ENCODE measurements around the gene TSHZ2. TPM values are rescaled to one million over a fixed set of nuclear protein-coding genes. Genes with fewer than 3 reads are reported as not detected.

Gene TSHZ2
- total RNA-seq, 1 experiment from 2014 or later = 0.07 TPM

DNA sequence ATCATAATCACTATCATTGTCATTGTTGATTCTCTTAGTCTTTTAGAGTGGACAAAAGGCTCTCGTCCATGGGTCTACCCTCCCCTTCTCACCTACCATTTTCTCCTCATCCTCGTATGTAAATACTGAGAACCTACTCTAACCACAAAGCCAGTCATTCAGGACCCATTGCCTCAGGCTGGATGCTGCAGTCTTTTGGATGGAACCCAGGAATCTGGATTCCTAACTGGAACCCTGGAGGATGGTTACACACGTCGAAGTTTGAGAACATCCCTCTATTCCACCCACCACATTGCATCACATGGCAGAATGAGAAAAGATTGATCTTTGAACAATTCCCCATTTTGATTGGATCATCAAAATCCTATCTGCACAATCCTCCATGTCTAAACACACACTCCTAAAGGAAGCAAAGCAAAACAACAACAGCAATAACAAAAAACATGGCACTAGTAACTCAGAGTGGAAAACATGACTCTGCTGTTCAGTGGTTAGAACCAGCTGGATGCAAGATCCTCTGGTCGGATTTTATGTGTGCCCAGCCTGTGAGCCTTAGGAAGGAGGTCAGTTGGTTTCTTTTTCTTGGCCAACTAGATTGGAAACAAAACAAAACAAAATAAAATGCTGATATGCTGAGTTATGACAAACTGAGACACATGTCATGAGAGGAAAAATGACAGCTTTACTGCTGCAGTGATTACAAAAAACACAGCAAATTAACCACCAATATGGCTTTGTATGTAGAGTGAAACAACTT lies 38.0 kb downstream of the TSHZ2 start:
- H2BK12ac ChIP-seq (ENCODE audit: insufficient read length, low read depth, low read length) = no peak overlapping the region
- no peaks in the 10 kb centered on the region for H4K20me1 ChIP-seq (ENCODE audit: control insufficient read depth, insufficient read depth, insufficient read length)
- H3K4me1 ChIP-seq (ENCODE audit: insufficient read depth, low read length) = no peaks in the 10 kb centered on the region
- DNase-seq = no peak
- no peaks in the 10 kb centered on the region for H3K79me2 ChIP-seq (ENCODE audit: insufficient read depth, low read length)
- no peak overlapping the region for H3K23ac ChIP-seq (ENCODE audit: insufficient read length, low read depth, low read length)
- H3K23me2 ChIP-seq (ENCODE audit: insufficient read length, low read depth, low read length, poor library complexity, severe bottlenecking) = no peaks in the 10 kb centered on the region
- H3K56ac ChIP-seq (ENCODE audit: insufficient read length, low read depth, low read length) = no peak overlapping the region
- peaks cover 0 to 4% of the 10 kb centered on the region in 2 experiments; a peak in 2 of 4 replicates for H3K4me1 Mint-ChIP-seq
- no peak overlapping the region for H3K9ac ChIP-seq (ENCODE audit: extremely low read depth, insufficient read length, low read length)
- no peak overlapping the region for H2BK15ac ChIP-seq (ENCODE audit: low read depth, low read length)
- H3T11ph ChIP-seq (ENCODE audit: low read length) = no peak overlapping the region
- peaks cover 6 to 7% of the 10 kb centered on the region in 2 experiments; a peak in 2 of 5 replicates for H3K9me3 Mint-ChIP-seq
- peaks cover 2% of the 10 kb centered on the region for H3K27me3 Mint-ChIP-seq (ENCODE audit: low read depth)
- H3K14ac ChIP-seq (ENCODE audit: insufficient read depth, low read length) = no peak overlapping the region
- no peaks in the 10 kb centered on the region for H3K27me3 ChIP-seq (ENCODE audit: insufficient read depth, low read length)
- no peak for TF ChIP-seq CTCF (conservative IDR thresholded peaks at IDR 0.05)
- H3K18ac ChIP-seq (ENCODE audit: insufficient read length, low read depth, low read length) = no peak overlapping the region
- H3K27ac ChIP-seq (ENCODE audit: insufficient read length, low read depth, low read length) = no peak overlapping the region
- H3K79me1 ChIP-seq (ENCODE audit: insufficient read depth, low read depth, low read length, poor library complexity, severe bottlenecking) = no peaks in the 10 kb centered on the region
- H3K4me2 ChIP-seq (ENCODE audit: insufficient read depth, insufficient read length, low read length) = no peak overlapping the region
- H3K9me3 ChIP-seq (ENCODE audit: control insufficient read depth, low read depth, low read length) = no peaks in the 10 kb centered on the region
- H4K8ac ChIP-seq (replicated peaks; ENCODE audit: insufficient read length, low read depth, low read length) = no peak overlapping the region
- H3K4me3 Mint-ChIP-seq = no peak overlapping the region
- H2BK120ac ChIP-seq (ENCODE audit: low read depth, low read length, poor library complexity, severe bottlenecking) = no peak overlapping the region
- H4K91ac ChIP-seq (ENCODE audit: insufficient read length, low read depth, low read length) = no peak overlapping the region
- whole genome bisulfite sequencing (ENCODE audit: extremely low coverage, insufficient read length, low lambda C conversion rate) = no CpG with 5 or more reads among the region's 5 CpGs
- H2AK5ac ChIP-seq (ENCODE audit: insufficient read length, low read length) = no peak overlapping the region
- no peak overlapping the region for H3K4ac ChIP-seq (ENCODE audit: low read depth, low read length)
- no peak overlapping the region for H4K5ac ChIP-seq (ENCODE audit: insufficient read length, low read depth, low read length)
- no peak overlapping the region for H2BK5ac ChIP-seq (ENCODE audit: insufficient read length, low read length)
- no peak overlapping the region for H2BK20ac ChIP-seq (ENCODE audit: low read depth, low read length, poor library complexity, severe bottlenecking)
- no peak overlapping the region for H3K27ac Mint-ChIP-seq
- peaks cover 0 to 4% (median 0%) of the 10 kb centered on the region in 3 experiments; a peak in 1 of 7 replicates for H3K36me3 Mint-ChIP-seq (ENCODE audit: insufficient read depth in 1 of 3, low read depth in 3 of 3)
- H2AFZ ChIP-seq (ENCODE audit: low read length) = no peak overlapping the region

Data from H9 (cell line).